Vagina (tissue), 2 donors: ENCODE results near the gene SRL. TPM values are rescaled to one million over a fixed set of nuclear protein-coding genes. Genes with fewer than 3 reads are reported as not detected.
A peak's percentile ranks its signal among the peaks of the same experiment; 100 is the strongest.

Experiments used
- DNase-seq, 2 donors: peaks; one replicate each; pipeline ENCODE4 v3.0.0-alpha.2; 2017; ENCODE audit errors: extremely low spot score in 2 of 2
- H3K27ac ChIP-seq: fragments of 200-600 bp; sonication (generic); one replicate; pipeline ENCODE4 v1.5.1; 2019
- H3K27me3 ChIP-seq: fragments of 200-600 bp; sonication (generic); one replicate; pipeline ENCODE4 v1.5.1; 2019
- H3K36me3 ChIP-seq, 2 donors: fragments of 200-600 bp; sonication (generic); one replicate each; pipeline ENCODE4 v1.5.1; 2017 to 2019
- H3K4me1 ChIP-seq: fragments of 200-600 bp; sonication (generic); one replicate; pipeline ENCODE4 v1.5.1; 2019
- H3K4me3 ChIP-seq, 2 donors: fragments of 200-600 bp; sonication (generic); 1 replicate in 1 of 2; 2 replicates in 1 of 2; pipeline ENCODE4 v1.5.1; 2016 to 2019
- H3K9me3 ChIP-seq: fragments of 200-600 bp; sonication (generic); one replicate; pipeline ENCODE4 v1.5.1; 2019
- CTCF ChIP-seq, 3 experiments: fragments of 450-650 bp in 2 of 3; fragments of 200-600 bp in 1 of 3; sonication (generic) in 1 of 3; IDR thresholded peaks; one replicate each; pipeline ENCODE4 v1.5.1; 2017 to 2019; ENCODE audit warnings: antibody characterized with exemption in 3 of 3, mild to moderate bottlenecking in 2 of 3, moderate library complexity in 2 of 3
- POLR2A ChIP-seq, 2 donors: fragments of 450-650 bp; IDR thresholded peaks; one replicate each; pipeline ENCODE4 v1.6.1; 2017; ENCODE audit warnings: antibody characterized with exemption in 2 of 2, mild to moderate bottlenecking in 2 of 2, moderate library complexity in 2 of 2
- POLR2AphosphoS5 ChIP-seq, 2 donors: sonication (generic); formaldehyde crosslinking; IDR thresholded peaks; one replicate each; pipeline ENCODE4 v1.9.0; 2017; ENCODE audit warnings: antibody characterized with exemption in 2 of 2, mild to moderate bottlenecking in 2 of 2, low read depth in 1 of 2; ENCODE audit not compliant: insufficient read depth in 1 of 2
- intact Hi-C: fragments of 100-400 bp; cut with DNase I; formaldehyde crosslinking; loops from one replicate; pipeline ENCODE4 v1.15.1; 2023
- total RNA-seq: library from RNA; depleted of rRNA; stranded (reverse); fragments of >200 nt; gene quantifications from one replicate; pipeline ENCODE4 v1.2.3, GENCODE V29; 2016

Gene SRL
- total RNA-seq, 1 donor from 2014 or later, result 1.5 TPM

DNA sequence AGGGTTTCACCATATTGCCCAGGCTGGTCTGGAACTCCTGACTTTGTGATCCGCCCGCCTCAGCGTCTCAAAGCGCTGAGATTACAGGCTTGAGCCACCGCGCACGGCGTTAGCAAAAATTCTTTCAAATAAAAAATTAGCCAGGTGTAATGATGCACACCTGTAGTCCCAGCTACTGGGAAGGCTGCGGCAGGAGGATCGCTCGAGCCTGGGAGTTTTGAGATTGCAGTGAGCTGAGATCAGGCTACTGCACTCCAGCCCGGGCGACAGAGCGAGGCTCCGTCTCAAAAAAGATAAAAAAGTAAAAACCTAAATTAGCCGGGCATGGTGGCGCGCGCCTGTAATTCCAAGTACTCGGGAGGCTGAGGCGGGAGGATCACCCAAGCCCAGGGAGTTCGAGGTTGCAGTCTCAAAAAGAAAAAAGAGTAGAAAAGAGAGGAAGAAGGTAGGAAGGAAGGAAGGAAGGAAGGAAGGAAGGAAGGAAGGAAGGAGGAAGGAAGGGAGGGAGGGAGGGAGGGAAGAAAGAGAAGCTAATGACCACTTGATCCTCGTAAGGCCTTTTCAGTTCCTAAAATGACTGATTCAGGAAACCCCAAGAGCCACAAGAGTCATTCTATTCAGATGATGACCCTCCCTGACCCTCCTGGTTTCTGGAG lies 59.2 kb downstream of the SRL start:
- H3K9me3 ChIP-seq, result no peaks in the 10 kb centered on the region
- intact Hi-C loops, result loop anchor here (10.0 kb wide), 1 partner anchor 68 kb away; the partner anchor contains the start of gene ADCY9
- peak overlapping the region; percentile 95 for H3K27ac ChIP-seq
- TF ChIP-seq POLR2A (IDR thresholded peaks at IDR 0.05) (no peak), CTCF (IDR thresholded peaks at IDR 0.05) (no peak), POLR2AphosphoS5 (IDR thresholded peaks at IDR 0.05; ENCODE audit: insufficient read depth in 1 of 2, low read depth in 1 of 2) (no peak)
- H3K4me3 ChIP-seq, result peak overlapping the region; percentile 48 to 80
- H3K4me1 ChIP-seq, result peaks cover 8% of the 10 kb centered on the region
- no peaks in the 10 kb centered on the region for H3K36me3 ChIP-seq
- no peak for DNase-seq
- H3K27me3 ChIP-seq, result no peaks in the 10 kb centered on the region

DNA sequence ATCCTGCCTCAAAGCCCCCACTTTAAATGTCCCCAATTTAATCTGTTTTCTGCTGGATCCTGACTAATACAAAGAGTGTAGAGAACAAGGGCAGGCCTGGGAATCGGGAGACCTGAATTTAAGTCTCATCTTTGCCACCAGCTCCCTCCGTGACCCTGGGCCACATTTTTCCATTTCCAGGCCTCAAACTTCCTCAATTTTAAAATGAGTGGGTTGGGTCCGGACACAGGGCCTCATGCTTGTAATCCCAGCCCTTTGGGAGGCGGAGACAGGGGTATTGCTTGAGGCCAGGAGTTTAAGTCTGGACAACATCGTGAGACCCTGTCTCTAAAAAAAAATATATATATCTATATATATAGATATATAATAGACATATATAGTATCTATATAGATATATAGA lies 61.4 kb downstream of the SRL start:
- TF ChIP-seq CTCF (IDR thresholded peaks at IDR 0.05), result no peak
- no peak for TF ChIP-seq POLR2A (IDR thresholded peaks at IDR 0.05)
- no peak for TF ChIP-seq POLR2AphosphoS5 (IDR thresholded peaks at IDR 0.05; ENCODE audit: insufficient read depth in 1 of 2, low read depth in 1 of 2)
- intact Hi-C loops, result loop anchor here (10.0 kb wide), 1 partner anchor 66 kb away; the partner anchor contains the start of gene ADCY9
- no peak for DNase-seq

DNA sequence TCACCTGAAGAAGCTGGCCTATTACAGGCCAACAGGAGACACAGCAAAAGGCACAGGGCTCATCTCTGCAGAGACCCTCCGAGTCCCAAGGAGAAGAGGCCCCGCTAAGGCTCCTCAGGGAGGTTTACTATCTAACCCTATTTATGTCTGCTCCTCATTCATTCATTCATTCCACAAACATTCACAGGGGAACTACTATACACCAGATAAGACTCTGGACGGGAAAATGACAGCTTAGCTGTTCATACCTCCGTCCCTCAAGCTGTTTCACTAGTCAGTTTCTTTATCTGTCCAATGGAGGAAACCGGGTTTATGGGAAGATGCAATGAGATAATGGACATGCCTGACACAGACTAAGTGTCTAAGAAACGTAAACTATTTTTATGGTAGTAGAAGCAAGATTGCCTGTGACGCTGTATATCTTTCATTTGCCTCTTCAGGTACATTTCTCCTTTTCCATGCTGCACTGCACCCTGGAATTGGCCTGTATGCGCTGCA lies 62.1 kb downstream of the SRL start:
- H3K9me3 ChIP-seq, result no peaks in the 10 kb centered on the region
- H3K36me3 ChIP-seq, result no peaks in the 10 kb centered on the region
- no peaks in the 10 kb centered on the region for H3K27me3 ChIP-seq
- TF ChIP-seq POLR2A (IDR thresholded peaks at IDR 0.05) (no peak), POLR2AphosphoS5 (IDR thresholded peaks at IDR 0.05; ENCODE audit: insufficient read depth in 1 of 2, low read depth in 1 of 2) (no peak), CTCF (IDR thresholded peaks at IDR 0.05) (no peak)
- intact Hi-C loops, result loop anchor here (10.0 kb wide), 1 partner anchor 65 kb away; the partner anchor contains the start of gene ADCY9
- H3K4me3 ChIP-seq, result no peak overlapping the region
- H3K4me1 ChIP-seq, result peaks cover 8% of the 10 kb centered on the region
- H3K27ac ChIP-seq, result no peak overlapping the region
- DNase-seq, result no peak

More for the DNA sequence above, 61.4 kb downstream of the SRL start:
- no peaks in the 10 kb centered on the region for H3K9me3 ChIP-seq
- H3K27me3 ChIP-seq, result no peaks in the 10 kb centered on the region
- H3K27ac ChIP-seq, result no peak overlapping the region
- peaks cover 8% of the 10 kb centered on the region for H3K4me1 ChIP-seq
- no peaks in the 10 kb centered on the region for H3K36me3 ChIP-seq
- H3K4me3 ChIP-seq, result no peak overlapping the region

GRCh38 chr16:4179020-4179419 lies 62.9 kb downstream of the SRL start:
- H3K27ac ChIP-seq, result no peak overlapping the region

More at GRCh38 chr16:4179020-4179419, 62.9 kb downstream of the SRL start:
- Histone ChIP-seq H3K27me3 (no peaks in the 10 kb centered on the region), H3K4me3 (no peak overlapping the region), H3K36me3 (no peaks in the 10 kb centered on the region), H3K9me3 (no peaks in the 10 kb centered on the region), H3K4me1 (peaks cover 1% of the 10 kb centered on the region)
- no peak for DNase-seq
- intact Hi-C loops, result no loop called here
- TF ChIP-seq POLR2A (IDR thresholded peaks at IDR 0.05), result no peak
- TF ChIP-seq POLR2AphosphoS5 (IDR thresholded peaks at IDR 0.05; ENCODE audit: insufficient read depth in 1 of 2, low read depth in 1 of 2), result peak in 1 of 2 donors; percentile 51
- TF ChIP-seq CTCF (IDR thresholded peaks at IDR 0.05), result no peak
